ENCODE data around the gene CARD14.

CARD14 gene

DNA sequence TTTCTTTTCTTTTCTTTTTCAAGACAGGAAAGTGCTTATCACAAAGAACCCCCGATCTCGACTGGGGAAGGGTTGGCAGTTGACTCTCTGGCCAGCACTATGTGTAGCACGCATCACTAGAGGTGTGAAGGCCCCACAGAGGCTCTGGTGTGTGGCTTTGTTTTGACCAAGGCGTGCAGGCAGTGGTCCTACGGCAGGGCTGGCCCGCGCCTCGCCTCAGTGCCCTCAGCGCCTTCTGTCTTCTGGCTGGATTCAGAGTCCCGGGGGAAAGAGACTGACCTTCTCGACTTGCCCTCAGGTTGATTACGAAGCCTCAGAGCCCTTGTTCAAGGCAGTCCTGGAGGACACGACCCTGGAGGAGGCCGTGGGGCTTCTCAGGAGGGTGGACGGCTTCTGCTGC is 31.6 kb downstream of the CARD14 start:
- CTCF ChIA-PET, result interaction anchor here (0.6 kb wide), 2 partner anchors 13 to 15 kb away, joined by 3 to 12 read pairs; no protein-coding TSS in a partner anchor
- POLR2A ChIA-PET (ENCODE audit: low non-redundant PET), result no interaction called here
- DNase-seq (ENCODE audit: low spot score), result no peak
- TF ChIP-seq, protein P1, sequence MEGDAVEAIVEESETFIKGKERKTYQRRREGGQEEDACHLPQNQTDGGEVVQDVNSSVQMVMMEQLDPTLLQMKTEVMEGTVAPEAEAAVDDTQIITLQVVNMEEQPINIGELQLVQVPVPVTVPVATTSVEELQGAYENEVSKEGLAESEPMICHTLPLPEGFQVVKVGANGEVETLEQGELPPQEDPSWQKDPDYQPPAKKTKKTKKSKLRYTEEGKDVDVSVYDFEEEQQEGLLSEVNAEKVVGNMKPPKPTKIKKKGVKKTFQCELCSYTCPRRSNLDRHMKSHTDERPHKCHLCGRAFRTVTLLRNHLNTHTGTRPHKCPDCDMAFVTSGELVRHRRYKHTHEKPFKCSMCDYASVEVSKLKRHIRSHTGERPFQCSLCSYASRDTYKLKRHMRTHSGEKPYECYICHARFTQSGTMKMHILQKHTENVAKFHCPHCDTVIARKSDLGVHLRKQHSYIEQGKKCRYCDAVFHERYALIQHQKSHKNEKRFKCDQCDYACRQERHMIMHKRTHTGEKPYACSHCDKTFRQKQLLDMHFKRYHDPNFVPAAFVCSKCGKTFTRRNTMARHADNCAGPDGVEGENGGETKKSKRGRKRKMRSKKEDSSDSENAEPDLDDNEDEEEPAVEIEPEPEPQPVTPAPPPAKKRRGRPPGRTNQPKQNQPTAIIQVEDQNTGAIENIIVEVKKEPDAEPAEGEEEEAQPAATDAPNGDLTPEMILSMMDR (conservative IDR thresholded peaks at IDR 0.05; ENCODE audit: low read depth), result no peak
- H3K27ac ChIP-seq, result no peak overlapping the region

DNA sequence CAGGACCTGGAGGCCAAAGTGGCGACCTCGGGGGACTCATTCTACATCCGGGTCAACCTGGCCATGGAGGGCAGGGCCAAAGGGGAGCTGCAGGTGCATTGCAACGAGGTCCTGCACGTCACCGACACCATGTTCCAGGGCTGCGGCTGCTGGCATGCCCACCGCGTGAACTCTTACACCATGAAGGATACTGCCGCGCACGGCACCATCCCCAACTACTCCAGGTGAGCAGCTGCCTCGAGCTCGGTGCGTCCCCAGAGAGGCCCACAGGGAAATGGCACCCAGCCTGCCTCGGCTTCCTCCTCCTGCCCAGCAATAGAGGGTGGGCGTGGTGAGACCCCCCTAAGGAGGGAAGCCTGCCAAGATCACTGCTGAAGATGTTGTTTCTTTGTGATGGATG is 32.4 kb downstream of the CARD14 start:
- no peak for DNase-seq (ENCODE audit: low spot score)
- POLR2A ChIA-PET (ENCODE audit: low non-redundant PET), result interaction anchor here (0.6 kb wide), 1 partner anchor 15 kb away, joined by 4 read pairs; no protein-coding TSS in a partner anchor
- TF ChIP-seq, protein P1 (conservative IDR thresholded peaks at IDR 0.05; ENCODE audit: low read depth), result no peak
- CTCF ChIA-PET, result no interaction called here
- no peak overlapping the region for H3K27ac ChIP-seq

DNA sequence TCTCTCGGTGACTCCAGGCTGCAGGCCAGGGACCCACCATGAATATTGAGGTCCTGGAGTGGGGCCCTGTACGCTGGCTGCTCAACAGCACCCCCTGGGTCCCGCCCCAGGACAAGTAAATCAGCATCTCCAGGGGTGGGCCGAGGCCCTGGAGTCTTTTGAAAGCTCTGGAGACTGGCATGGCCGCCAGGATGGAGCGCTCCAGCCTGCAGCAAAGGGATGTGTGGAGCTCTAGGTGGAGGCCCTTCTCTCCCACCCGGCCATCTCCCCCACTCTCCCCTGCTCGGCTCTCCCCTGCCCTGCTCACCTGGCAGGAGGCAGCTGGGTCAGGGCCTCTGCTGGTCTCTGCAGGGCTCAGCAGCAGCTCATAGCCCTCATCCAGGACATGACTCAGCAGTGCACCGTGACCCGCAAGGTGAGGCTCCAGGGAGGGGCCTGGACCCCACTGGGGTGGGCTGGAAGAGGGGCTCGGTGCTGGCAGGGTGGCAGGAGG is 33.7 kb downstream of the CARD14 start:
- POLR2A ChIA-PET (ENCODE audit: low non-redundant PET), result no interaction called here
- H3K27ac ChIP-seq, result no peak overlapping the region
- no peak for DNase-seq (ENCODE audit: low spot score)
- CTCF ChIA-PET, result no interaction called here
- TF ChIP-seq, protein P1 (conservative IDR thresholded peaks at IDR 0.05; ENCODE audit: low read depth), result no peak

DNA sequence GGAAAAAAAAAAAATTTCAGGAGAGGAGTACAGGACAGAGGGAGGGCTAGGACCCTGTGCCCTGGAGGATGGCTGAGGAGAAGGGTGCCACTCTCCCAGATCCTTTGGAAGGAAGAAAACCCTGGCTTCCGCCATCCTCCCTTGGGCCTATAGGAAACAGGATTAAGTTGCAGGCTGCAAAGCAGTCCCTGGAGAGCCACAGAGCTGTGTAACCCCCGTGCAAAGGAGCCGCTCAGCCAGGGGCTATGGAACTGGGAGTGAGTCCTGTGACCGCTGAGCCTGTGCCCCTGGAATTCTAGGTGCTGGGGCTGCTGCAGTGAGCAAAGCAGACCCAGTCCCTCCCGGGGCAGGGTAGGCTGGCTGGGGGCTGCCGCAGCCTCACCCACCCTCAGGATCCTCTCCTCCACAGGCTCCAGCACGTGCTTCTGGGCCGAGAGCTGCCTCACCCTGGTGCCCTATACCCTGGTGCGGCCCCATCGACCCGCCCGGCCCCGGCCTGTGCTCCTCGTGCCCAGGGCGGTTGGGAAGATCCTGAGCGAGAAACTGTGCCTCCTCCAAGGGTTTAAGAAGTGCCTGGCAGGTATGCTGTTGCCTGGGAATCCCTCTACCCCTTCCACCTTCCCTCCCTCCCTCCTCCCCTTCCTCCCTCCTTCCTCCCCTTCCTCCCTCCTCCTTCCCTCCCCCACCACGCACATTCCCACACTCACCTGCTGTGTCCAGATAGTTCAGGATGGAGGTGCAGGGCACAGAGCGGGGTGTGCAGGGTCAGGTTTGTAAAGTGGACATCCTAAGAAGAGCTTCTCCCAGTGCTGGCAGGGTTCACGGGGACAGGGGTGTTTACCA is 35.0 kb downstream of the CARD14 start:
- POLR2A ChIA-PET (ENCODE audit: low non-redundant PET), result no interaction called here
- TF ChIP-seq, protein P1 (conservative IDR thresholded peaks at IDR 0.05; ENCODE audit: low read depth), result no peak
- no peak overlapping the region for H3K27ac ChIP-seq
- CTCF ChIA-PET, result interaction anchor here (0.6 to 1.1 kb wide), 3 partner anchors 8 to 685 kb away, joined by 3 read pairs; no protein-coding TSS in a partner anchor
- DNase-seq (ENCODE audit: low spot score), result no peak

DNA sequence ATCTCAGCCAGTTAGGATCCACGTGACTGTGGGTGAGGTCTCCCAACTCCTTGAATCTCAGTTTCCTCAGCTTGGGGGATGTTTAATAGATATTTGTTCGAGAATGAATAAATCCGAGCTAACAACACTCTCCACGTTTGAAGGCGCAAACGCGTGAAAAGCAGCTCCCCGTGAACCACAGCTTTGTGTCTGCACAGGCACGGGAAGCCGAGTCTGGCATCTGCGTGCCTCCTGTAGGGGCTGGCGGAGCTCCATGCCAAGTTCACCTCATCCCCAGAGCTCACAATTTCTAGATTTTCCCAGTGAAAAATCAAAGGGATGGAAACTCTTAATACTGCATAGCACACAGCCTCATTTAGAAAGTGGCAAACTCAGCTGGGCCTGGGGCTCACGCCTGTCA is 36.0 kb downstream of the CARD14 start:
- no peak for DNase-seq (ENCODE audit: low spot score)
- 0 out of 2 replicates have a peak overlapping the region, but pooled peaks have one; percentile 8 for H3K27ac ChIP-seq
- TF ChIP-seq, protein P1 (conservative IDR thresholded peaks at IDR 0.05; ENCODE audit: low read depth), result no peak
- ChIA-PET CTCF (interaction anchor here (0.6 to 1.1 kb wide), 2 partner anchors 10 to 780 kb away, joined by 3 read pairs; no protein-coding TSS in a partner anchor), POLR2A (ENCODE audit: low non-redundant PET) (no interaction called here)

DNA sequence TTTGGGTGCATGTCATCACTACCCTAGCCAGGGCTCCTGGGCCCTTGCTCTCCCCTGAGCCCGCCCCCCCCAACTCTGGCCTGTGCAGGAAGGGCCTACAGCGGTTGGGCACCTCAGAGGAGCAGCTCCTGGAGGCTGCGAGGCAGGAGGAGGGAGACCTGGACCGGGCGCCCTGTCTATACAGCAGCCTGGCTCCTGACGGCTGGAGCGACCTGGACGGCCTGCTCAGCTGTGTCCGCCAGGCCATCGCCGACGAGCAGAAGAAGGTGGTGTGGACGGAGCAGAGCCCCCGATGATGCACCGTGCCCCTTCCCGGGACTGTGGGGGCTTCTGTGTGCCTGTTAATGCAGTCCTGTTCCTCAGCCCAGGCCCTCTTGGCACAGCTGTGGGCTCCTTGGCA is 38.2 kb downstream of the CARD14 start:
- TF ChIP-seq, protein P1 (conservative IDR thresholded peaks at IDR 0.05; ENCODE audit: low read depth), result no peak
- peak overlapping the region; percentile 12; the same call in 1 of the 2 replicates for H3K27ac ChIP-seq
- ChIA-PET CTCF (no interaction called here), POLR2A (ENCODE audit: low non-redundant PET) (no interaction called here)
- no peak for DNase-seq (ENCODE audit: low spot score)

Measured in RWPE1 (cell line).